ENCODE measurements around the gene KLHL40. TPM values are rescaled to one million over a fixed set of nuclear protein-coding genes. Genes with fewer than 3 reads are reported as not detected.

The KLHL40 gene
- total and polyA plus RNA-seq, 2 donors (not counting 3 experiments of a cell fraction or from before 2014, with no cell fraction given): not detected

DNA sequence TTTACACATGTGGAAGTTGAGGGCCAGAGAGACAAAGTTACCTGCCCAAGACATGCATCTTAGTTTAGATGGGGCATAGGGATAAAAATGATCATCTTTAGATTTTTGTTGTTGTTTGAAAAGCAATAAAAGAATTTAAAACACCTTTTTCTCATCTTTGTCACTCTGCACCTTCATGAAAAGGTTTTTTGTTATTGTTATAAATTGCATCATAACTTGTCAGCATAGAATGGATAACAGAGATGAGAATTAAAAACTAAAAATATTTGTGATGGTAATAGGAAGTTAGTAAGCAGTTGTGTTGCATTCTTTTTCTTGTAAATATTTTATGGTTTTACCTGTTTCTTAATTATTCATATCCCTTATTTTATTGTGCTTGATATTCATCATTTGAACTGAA is 45.2 kb upstream of the KLHL40 start:
- Histone ChIP-seq H3K4me1 (ENCODE audit: control insufficient read depth, extremely low read depth, insufficient read depth, low read length) (no peaks in the 10 kb centered on the region), H3K27ac (ENCODE audit: insufficient read depth, low read depth, low read length) (no peak overlapping the region), H3K9ac (replicated peaks; ENCODE audit: extremely low read depth, insufficient read depth, low read length) (no peak overlapping the region), H3K9me3 (replicated peaks; ENCODE audit: control insufficient read depth, insufficient read depth, low read length) (no peaks in the 10 kb centered on the region), H3K79me2 (ENCODE audit: control insufficient read depth, insufficient read depth, low read length) (peaks cover 25% of the 10 kb centered on the region), H3K9me1 (replicated peaks; ENCODE audit: control insufficient read depth, extremely low read depth, insufficient read depth, low read length) (no peaks in the 10 kb centered on the region), H3K27me3 (ENCODE audit: control insufficient read depth in 2 of 2, insufficient read depth in 2 of 2, low read length in 2 of 2) (no peaks in the 10 kb centered on the region), H4K20me1 (replicated peaks; ENCODE audit: control insufficient read depth, extremely low read depth, insufficient read depth, low read length) (peaks cover 3% of the 10 kb centered on the region), H3K4me3 (replicated peaks in 1 of 3; ENCODE audit: insufficient read depth in 1 of 3, low read depth in 1 of 3, low read length in 3 of 3) (no peak overlapping the region), H3K4me2 (ENCODE audit: insufficient read depth, low read length) (no peak overlapping the region), H3K36me3 (ENCODE audit: control insufficient read depth in 2 of 2, extremely low read depth in 1 of 2, insufficient read depth in 2 of 2, low read length in 2 of 2) (peaks cover 38 to 56% of the 10 kb centered on the region in 2 experiments), H2AFZ (ENCODE audit: low read depth, low read length) (no peak overlapping the region)
- TF ChIP-seq, protein P1, sequence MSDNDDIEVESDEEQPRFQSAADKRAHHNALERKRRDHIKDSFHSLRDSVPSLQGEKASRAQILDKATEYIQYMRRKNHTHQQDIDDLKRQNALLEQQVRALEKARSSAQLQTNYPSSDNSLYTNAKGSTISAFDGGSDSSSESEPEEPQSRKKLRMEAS (IDR thresholded peaks at IDR 0.05; ENCODE audit: insufficient read depth, insufficient read length): no peak
- no peak for TF ChIP-seq FOS (IDR thresholded peaks at IDR 0.05; ENCODE audit: borderline replicate concordance, insufficient read depth, low read length)
- no peak for TF ChIP-seq POLR2A (IDR thresholded peaks at IDR 0.05; ENCODE audit: low read depth, low read length)
- no peak for TF ChIP-seq MYC (IDR thresholded peaks at IDR 0.05; ENCODE audit: low read depth, low read length)
- TF ChIP-seq POLR2AphosphoS5 (IDR thresholded peaks at IDR 0.05; ENCODE audit: insufficient read depth, low read depth, low read length): no peak
- TF ChIP-seq JUN (IDR thresholded peaks at IDR 0.05; ENCODE audit: borderline replicate concordance, insufficient read depth, insufficient read length, low read depth): no peak
- TF ChIP-seq EZH2 (IDR thresholded peaks at IDR 0.05; ENCODE audit: borderline replicate concordance, low read depth, low read length, severe bottlenecking): no peak
- TF ChIP-seq, protein P2, sequence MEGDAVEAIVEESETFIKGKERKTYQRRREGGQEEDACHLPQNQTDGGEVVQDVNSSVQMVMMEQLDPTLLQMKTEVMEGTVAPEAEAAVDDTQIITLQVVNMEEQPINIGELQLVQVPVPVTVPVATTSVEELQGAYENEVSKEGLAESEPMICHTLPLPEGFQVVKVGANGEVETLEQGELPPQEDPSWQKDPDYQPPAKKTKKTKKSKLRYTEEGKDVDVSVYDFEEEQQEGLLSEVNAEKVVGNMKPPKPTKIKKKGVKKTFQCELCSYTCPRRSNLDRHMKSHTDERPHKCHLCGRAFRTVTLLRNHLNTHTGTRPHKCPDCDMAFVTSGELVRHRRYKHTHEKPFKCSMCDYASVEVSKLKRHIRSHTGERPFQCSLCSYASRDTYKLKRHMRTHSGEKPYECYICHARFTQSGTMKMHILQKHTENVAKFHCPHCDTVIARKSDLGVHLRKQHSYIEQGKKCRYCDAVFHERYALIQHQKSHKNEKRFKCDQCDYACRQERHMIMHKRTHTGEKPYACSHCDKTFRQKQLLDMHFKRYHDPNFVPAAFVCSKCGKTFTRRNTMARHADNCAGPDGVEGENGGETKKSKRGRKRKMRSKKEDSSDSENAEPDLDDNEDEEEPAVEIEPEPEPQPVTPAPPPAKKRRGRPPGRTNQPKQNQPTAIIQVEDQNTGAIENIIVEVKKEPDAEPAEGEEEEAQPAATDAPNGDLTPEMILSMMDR (IDR thresholded peaks at IDR 0.05; ENCODE audit: extremely low read depth in 1 of 2, insufficient read depth in 1 of 2, low read depth in 1 of 2, low read length in 2 of 2): no peak
- TF ChIP-seq GATA2 (IDR thresholded peaks at IDR 0.05; ENCODE audit: insufficient read depth, insufficient read length, low read depth, low read length): no peak
- no TSS peak for BruUV-seq (replicated peaks)
- POLR2A ChIA-PET: no interaction called here
- intact Hi-C loops (cut with micrococcal nuclease): no loop called here
- FAIRE-seq: no peak
- DNase-seq (ENCODE audit: low read depth, low spot score): no peak
- CTCF ChIA-PET: interaction anchor here (1.7 kb wide), 1 partner anchor 26 kb away, joined by 6 read pairs; no protein-coding TSS in a partner anchor
- dilution Hi-C loops (cut with MboI; ENCODE audit: extremely low pct_ligation_motif_present, low sequenced_read_pairs): no loop called here
